ENCODE data around the gene APOL1. TPM values are rescaled to one million over a fixed set of nuclear protein-coding genes. Genes with fewer than 3 reads are reported as not detected.

Gene APOL1
- total RNA-seq, 1 donor from 2014 or later = 85.8 TPM

- peaks cover 58% of the 10 kb centered on the region for H3K36me3 ChIP-seq
- H3K27ac ChIP-seq = no peak overlapping the region
- H3K4me1 ChIP-seq = peaks cover 8% of the 10 kb centered on the region
- intact Hi-C loops (cut with DNase I) = no loop called here
- TF ChIP-seq CTCF (IDR thresholded peaks at IDR 0.05) = no peak
- no peak overlapping the region for H3K4me3 ChIP-seq
- no peaks in the 10 kb centered on the region for H3K9me3 ChIP-seq
- H3K27me3 ChIP-seq (ENCODE audit: low read depth) = no peaks in the 10 kb centered on the region
- DNase-seq (no peak), ATAC-seq (no peak)
Measured at GRCh38 chr22:36280379-36280778, 27.4 kb downstream of the APOL1 start.

- no peaks in the 10 kb centered on the region for H3K9me3 ChIP-seq
- DNase-seq = no peak
- TF ChIP-seq CTCF (IDR thresholded peaks at IDR 0.05) = no peak
- no peak overlapping the region for H3K27ac ChIP-seq
- intact Hi-C loops (cut with DNase I) = no loop called here
- H3K4me1 ChIP-seq = peaks cover 8% of the 10 kb centered on the region
- peaks cover 73% of the 10 kb centered on the region for H3K36me3 ChIP-seq
- no peaks in the 10 kb centered on the region for H3K27me3 ChIP-seq (ENCODE audit: low read depth)
- no peak for ATAC-seq
- no peak overlapping the region for H3K4me3 ChIP-seq
Measured at GRCh38 chr22:36281781-36282327, 28.9 kb downstream of the APOL1 start.

GRCh38 chr22:36282328-36282831 is 29.4 kb downstream of the APOL1 start:
- no peak for TF ChIP-seq CTCF (IDR thresholded peaks at IDR 0.05)
- Histone ChIP-seq H3K4me1 (peaks cover 7% of the 10 kb centered on the region), H3K9me3 (no peaks in the 10 kb centered on the region), H3K27me3 (ENCODE audit: low read depth) (no peaks in the 10 kb centered on the region), H3K4me3 (no peak overlapping the region), H3K27ac (no peak overlapping the region), H3K36me3 (peaks cover 78% of the 10 kb centered on the region)
- no peak for ATAC-seq
- no peak for DNase-seq
- intact Hi-C loops (cut with DNase I) = no loop called here

- no peak for TF ChIP-seq CTCF (IDR thresholded peaks at IDR 0.05)
- Histone ChIP-seq H3K4me3 (no peak overlapping the region), H3K9me3 (no peaks in the 10 kb centered on the region), H3K36me3 (peaks cover 96% of the 10 kb centered on the region), H3K27ac (no peak overlapping the region), H3K27me3 (ENCODE audit: low read depth) (no peaks in the 10 kb centered on the region), H3K4me1 (peaks cover 6% of the 10 kb centered on the region)
- ATAC-seq (no peak), DNase-seq (no peak)
- intact Hi-C loops (cut with DNase I) = no loop called here
Measured at GRCh38 chr22:36284171-36284571, 31.2 kb downstream of the APOL1 start.

- no peaks in the 10 kb centered on the region for H3K27me3 ChIP-seq (ENCODE audit: low read depth)
- no peak overlapping the region for H3K27ac ChIP-seq
- no peaks in the 10 kb centered on the region for H3K9me3 ChIP-seq
- peaks cover 99% of the 10 kb centered on the region for H3K36me3 ChIP-seq
- peaks cover 14% of the 10 kb centered on the region for H3K4me1 ChIP-seq
- no peak for DNase-seq
- TF ChIP-seq CTCF (IDR thresholded peaks at IDR 0.05) = no peak
- intact Hi-C loops (cut with DNase I) = no loop called here
- ATAC-seq = no peak
- no peak overlapping the region for H3K4me3 ChIP-seq
Measured at GRCh38 chr22:36285017-36285416, 32.1 kb downstream of the APOL1 start.

All from lower lobe of right lung (tissue), 2 donors.